GM12891 (cell line): Measurements from ENCODE around the gene SLC22A23.

Source experiments
- PAX5 ChIP-seq: IDR thresholded peaks from 2 replicates; pipeline ENCODE4 v1.6.1; 2011; ENCODE audit warnings: low read length, moderate library complexity, mild to moderate bottlenecking; ENCODE audit not compliant: insufficient read depth, severe bottlenecking
- POLR2A ChIP-seq: IDR thresholded peaks from 2 replicates; pipeline ENCODE4 v1.6.1; 2011; ENCODE audit warnings: low read depth, low read length, control low read depth
- POLR2AphosphoS5 ChIP-seq: IDR thresholded peaks from 2 replicates; pipeline ENCODE4 v1.6.1; 2011; ENCODE audit warnings: low read depth, low read length, control low read depth
- POU2F2 ChIP-seq: IDR thresholded peaks from 2 replicates; pipeline ENCODE4 v1.6.1; 2011; ENCODE audit warnings: low read depth, mild to moderate bottlenecking, control low read depth, low read length, moderate library complexity
- SPI1 ChIP-seq: IDR thresholded peaks from 2 replicates; pipeline ENCODE4 v1.6.1; 2011; ENCODE audit warnings: low read depth, low read length, control low read depth
- TAF1 ChIP-seq: IDR thresholded peaks from 2 replicates; pipeline ENCODE4 v1.6.1; 2011; ENCODE audit warnings: low read depth, low read length, control low read depth

DNA sequence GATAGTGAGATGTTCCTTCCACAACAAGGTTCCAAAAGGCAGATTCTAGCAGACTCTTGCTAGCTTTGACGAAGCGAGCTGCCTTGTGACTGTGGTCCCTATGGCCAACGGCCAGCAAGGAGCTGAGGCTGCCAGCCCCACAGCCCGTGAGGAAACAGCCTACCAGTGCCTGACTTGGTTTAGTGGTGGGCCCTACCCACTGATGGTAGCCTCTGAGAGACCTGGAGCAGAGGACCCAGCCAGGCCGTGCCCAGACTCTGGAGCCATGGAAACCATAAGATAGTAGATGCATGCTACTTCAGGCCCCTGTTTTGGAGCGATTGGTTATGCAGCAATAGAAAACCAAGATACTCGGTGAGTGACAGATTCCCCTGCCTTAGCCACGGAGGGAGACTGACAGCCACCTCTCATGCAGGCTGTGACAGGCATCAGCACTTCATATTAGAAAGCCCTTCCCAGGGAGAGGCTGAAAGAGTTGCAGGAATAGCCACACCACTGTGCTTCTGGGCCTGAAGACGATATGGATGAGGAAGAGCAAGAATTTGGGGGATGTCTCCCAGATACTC lies 178.9 kb downstream of the SLC22A23 start:
- TF ChIP-seq POLR2A, result no peak
- TF ChIP-seq PAX5, result no peak
- TF ChIP-seq TAF1, result no peak
- no peak for TF ChIP-seq SPI1
- TF ChIP-seq POLR2AphosphoS5, result no peak
- TF ChIP-seq POU2F2, result no peak
